ENCODE measurements around the gene UNKL.

GRCh38 chr16:1450218-1450617 lies 35.7 kb upstream of the UNKL start:
- TF ChIP-seq CTCF (IDR thresholded peaks at IDR 0.05 in 4 of 5, conservative IDR thresholded peaks at IDR 0.05 in 1 of 5), result no peak
- no peak for TF ChIP-seq POLR2A (IDR thresholded peaks at IDR 0.05)
